Memory B cell (primary cell): Measurements from ENCODE around the gene NOTCH2.

ENCODE experiments used
- ATAC-seq: fragments of 150-1000 bp; cut with Tn5 transposase; 2 replicates; pipeline ENCODE4 v1.10.0; 2021; ENCODE audit warnings: low read depth, mild to moderate bottlenecking, moderate library complexity
- DNase-seq, 2 donors: peaks; one replicate each; pipeline ENCODE4 v3.0.0; 2022; ENCODE audit warnings: low spot score in 2 of 2
- H3K27ac Mint-ChIP-seq: one replicate; pipeline ENCODE4 v1.8.0; 2022; ENCODE audit warnings: mild to moderate bottlenecking, moderate library complexity, mixed read lengths
- H3K27me3 Mint-ChIP-seq: one replicate; pipeline ENCODE4 v1.8.0; 2022; ENCODE audit warnings: mixed read lengths
- H3K36me3 Mint-ChIP-seq: one replicate; pipeline ENCODE4 v1.8.0; 2022; ENCODE audit warnings: mild to moderate bottlenecking, mixed read lengths
- H3K4me1 Mint-ChIP-seq: one replicate; pipeline ENCODE4 v1.8.0; 2022; ENCODE audit warnings: mixed read lengths
- H3K4me3 Mint-ChIP-seq: one replicate; pipeline ENCODE4 v1.8.0; 2022; ENCODE audit warnings: mild to moderate bottlenecking, moderate library complexity, mixed read lengths
- H3K9me3 Mint-ChIP-seq: one replicate; pipeline ENCODE4 v1.8.0; 2022; ENCODE audit warnings: mixed read lengths

The NOTCH2 gene

DNA sequence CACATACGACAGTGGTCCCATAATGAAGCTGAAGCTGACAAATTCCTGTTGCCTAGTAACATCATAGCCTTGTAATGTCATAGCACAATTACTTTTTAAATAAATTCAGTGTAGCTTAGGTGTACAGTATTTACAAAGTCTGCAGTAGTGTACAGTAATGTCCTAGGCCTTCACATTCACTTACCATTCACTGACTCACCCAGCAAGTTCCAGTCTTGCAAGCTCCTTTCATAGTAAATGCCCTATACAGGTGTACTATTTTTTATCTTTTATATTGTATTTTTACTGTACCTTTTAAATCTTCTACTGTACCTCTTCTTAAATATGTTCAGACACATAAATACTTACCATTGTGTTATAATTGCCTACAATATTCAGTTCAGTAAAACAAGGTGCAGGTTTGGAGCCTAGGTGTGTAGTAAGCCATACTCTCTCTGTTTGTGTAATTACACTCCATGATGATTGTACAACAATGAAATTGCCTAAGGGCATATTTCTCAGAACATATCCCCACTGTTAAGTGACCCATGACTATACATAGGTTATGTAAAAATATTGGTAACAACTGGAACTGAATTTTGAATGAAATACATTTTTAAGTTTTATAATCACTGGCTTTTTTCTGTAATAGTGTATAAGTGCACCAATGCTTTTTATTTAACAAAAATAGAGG, 139.7 kb downstream of the NOTCH2 start:
- Mint-ChIP-seq H3K4me3 (no peak overlapping the region), H3K27ac (no peak overlapping the region), H3K27me3 (no peaks in the 10 kb centered on the region), H3K36me3 (peaks cover 43% of the 10 kb centered on the region), H3K4me1 (peaks cover 3% of the 10 kb centered on the region), H3K9me3 (peaks cover 10% of the 10 kb centered on the region)
- DNase-seq (no peak), ATAC-seq (no peak)

DNA sequence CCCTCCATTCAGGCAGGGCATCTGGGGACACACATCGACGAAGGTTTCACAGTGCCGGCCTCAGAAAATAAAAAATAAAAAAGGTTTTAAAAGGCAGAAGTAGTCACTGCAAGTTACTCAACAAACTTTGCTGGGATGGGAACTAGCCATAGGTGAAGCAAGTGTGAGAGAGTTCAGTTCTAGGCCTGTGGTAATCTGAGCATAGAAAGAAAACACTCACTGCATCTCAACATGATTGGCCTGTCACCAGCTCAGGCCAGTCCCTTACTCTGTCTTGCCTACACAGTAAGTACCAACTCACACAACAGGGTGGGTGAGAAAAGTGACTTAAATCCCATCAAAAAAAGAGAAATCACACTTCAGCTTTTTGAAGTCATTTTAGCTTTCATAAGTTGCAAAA, 142.9 kb downstream of the NOTCH2 start:
- H3K27me3 Mint-ChIP-seq = no peaks in the 10 kb centered on the region
- H3K36me3 Mint-ChIP-seq = peaks cover 44% of the 10 kb centered on the region
- H3K27ac Mint-ChIP-seq = no peak overlapping the region

GRCh38 chr1:119924948-119925898, 144.2 kb downstream of the NOTCH2 start:
- no peaks in the 10 kb centered on the region for H3K9me3 Mint-ChIP-seq
- peak overlapping the region; percentile 21 for H3K27ac Mint-ChIP-seq
- H3K27me3 Mint-ChIP-seq = no peaks in the 10 kb centered on the region
- no peak for ATAC-seq
- H3K4me1 Mint-ChIP-seq = no peaks in the 10 kb centered on the region
- no peak for DNase-seq
- H3K36me3 Mint-ChIP-seq = peaks cover 55% of the 10 kb centered on the region
- H3K4me3 Mint-ChIP-seq = no peak overlapping the region

More for the DNA sequence above, 142.9 kb downstream of the NOTCH2 start:
- no peak for ATAC-seq
- no peaks in the 10 kb centered on the region for H3K4me1 Mint-ChIP-seq
- H3K9me3 Mint-ChIP-seq = no peaks in the 10 kb centered on the region
- no peak for DNase-seq
- H3K4me3 Mint-ChIP-seq = no peak overlapping the region

- H3K27me3 Mint-ChIP-seq = no peaks in the 10 kb centered on the region
- no peak overlapping the region for H3K4me3 Mint-ChIP-seq
- ATAC-seq (no peak), DNase-seq (no peak)
- H3K36me3 Mint-ChIP-seq = peaks cover 74% of the 10 kb centered on the region
- no peaks in the 10 kb centered on the region for H3K4me1 Mint-ChIP-seq
- no peaks in the 10 kb centered on the region for H3K9me3 Mint-ChIP-seq
- peak overlapping the region; percentile 5 for H3K27ac Mint-ChIP-seq
Observed at GRCh38 chr1:119920104-119920968, 149.1 kb downstream of the NOTCH2 start.

GRCh38 chr1:119919241-119919640, 150.2 kb downstream of the NOTCH2 start:
- no peak for ATAC-seq

GRCh38 chr1:119918301-119918700, 151.2 kb downstream of the NOTCH2 start:
- Mint-ChIP-seq H3K4me1 (no peaks in the 10 kb centered on the region), H3K36me3 (peaks cover 74% of the 10 kb centered on the region), H3K27ac (no peak overlapping the region), H3K4me3 (no peak overlapping the region), H3K9me3 (no peaks in the 10 kb centered on the region), H3K27me3 (no peaks in the 10 kb centered on the region)
- ATAC-seq = no peak
- no peak for DNase-seq

More at GRCh38 chr1:119919241-119919640, 150.2 kb downstream of the NOTCH2 start:
- H3K27me3 Mint-ChIP-seq = no peaks in the 10 kb centered on the region
- no peaks in the 10 kb centered on the region for H3K9me3 Mint-ChIP-seq
- no peak for DNase-seq
- H3K4me1 Mint-ChIP-seq = no peaks in the 10 kb centered on the region
- peaks cover 72% of the 10 kb centered on the region for H3K36me3 Mint-ChIP-seq
- H3K27ac Mint-ChIP-seq = no peak overlapping the region
- no peak overlapping the region for H3K4me3 Mint-ChIP-seq

GRCh38 chr1:119917304-119918055, 152.0 kb downstream of the NOTCH2 start:
- DNase-seq (no peak), ATAC-seq (no peak)
- H3K36me3 Mint-ChIP-seq = peaks cover 76% of the 10 kb centered on the region
- H3K4me3 Mint-ChIP-seq = no peak overlapping the region
- H3K4me1 Mint-ChIP-seq = peaks cover 2% of the 10 kb centered on the region
- H3K27me3 Mint-ChIP-seq = no peaks in the 10 kb centered on the region
- H3K9me3 Mint-ChIP-seq = no peaks in the 10 kb centered on the region
- H3K27ac Mint-ChIP-seq = peak overlapping the region; percentile 1

- Mint-ChIP-seq H3K4me3 (no peak overlapping the region), H3K27me3 (no peaks in the 10 kb centered on the region), H3K27ac (no peak overlapping the region), H3K4me1 (peaks cover 2% of the 10 kb centered on the region), H3K36me3 (peaks cover 60% of the 10 kb centered on the region), H3K9me3 (no peaks in the 10 kb centered on the region)
- ATAC-seq (no peak), DNase-seq (no peak)
Observed at GRCh38 chr1:119915517-119915916, 153.9 kb downstream of the NOTCH2 start.

DNA sequence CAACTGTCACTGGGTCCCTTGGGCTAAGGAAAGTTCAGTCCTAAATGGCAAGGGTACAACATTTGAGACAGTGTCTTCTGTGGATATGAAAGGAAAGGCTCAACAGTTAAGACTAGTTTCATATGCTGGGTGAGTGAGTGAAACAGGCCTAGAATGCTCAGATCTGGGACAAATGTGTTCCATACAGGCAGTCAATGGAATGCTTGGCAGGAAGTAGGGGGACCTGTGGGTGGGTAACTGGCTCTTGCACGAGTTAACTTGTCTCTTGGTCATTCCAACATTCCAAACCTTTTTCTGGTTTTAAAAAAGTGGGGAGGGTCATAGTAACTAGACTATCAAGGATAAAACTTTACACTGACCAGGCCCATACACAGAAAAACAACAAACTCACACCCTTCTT, 155.4 kb downstream of the NOTCH2 start:
- Mint-ChIP-seq H3K9me3 (no peaks in the 10 kb centered on the region), H3K4me1 (peaks cover 2% of the 10 kb centered on the region), H3K4me3 (no peak overlapping the region), H3K27me3 (no peaks in the 10 kb centered on the region), H3K27ac (no peak overlapping the region), H3K36me3 (peaks cover 55% of the 10 kb centered on the region)
- DNase-seq (no peak), ATAC-seq (no peak)

DNA sequence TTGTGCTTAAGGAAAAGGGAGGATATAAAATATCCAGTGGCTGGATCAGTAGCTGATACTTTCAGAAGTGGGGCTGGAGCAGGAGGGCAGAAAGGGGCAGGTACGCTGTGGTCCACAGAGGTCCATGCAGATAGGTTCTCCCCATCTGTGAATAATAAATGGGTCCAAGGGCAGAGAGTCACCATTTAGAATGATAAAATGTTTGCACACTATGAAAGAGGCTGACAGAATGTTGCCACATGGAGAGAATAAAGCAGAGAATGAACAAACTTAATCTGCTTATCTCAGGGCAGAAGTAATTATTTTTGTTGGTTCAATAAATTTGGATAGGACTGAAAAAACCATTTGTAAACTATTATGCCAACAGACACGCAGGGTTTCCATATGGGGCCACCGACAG, 156.5 kb downstream of the NOTCH2 start:
- Mint-ChIP-seq H3K27ac (peak overlapping the region; percentile 7), H3K27me3 (no peaks in the 10 kb centered on the region)

GRCh38 chr1:119911775-119912174, 157.7 kb downstream of the NOTCH2 start:
- H3K27ac Mint-ChIP-seq = no peak overlapping the region
- peaks cover 39% of the 10 kb centered on the region for H3K36me3 Mint-ChIP-seq
- H3K27me3 Mint-ChIP-seq = no peaks in the 10 kb centered on the region
- peaks cover 4% of the 10 kb centered on the region for H3K4me1 Mint-ChIP-seq
- ATAC-seq (no peak), DNase-seq (no peak)
- H3K4me3 Mint-ChIP-seq = no peak overlapping the region
- H3K9me3 Mint-ChIP-seq = no peaks in the 10 kb centered on the region

More for the DNA sequence above, 156.5 kb downstream of the NOTCH2 start:
- Mint-ChIP-seq H3K36me3 (peaks cover 45% of the 10 kb centered on the region), H3K4me1 (peaks cover 2% of the 10 kb centered on the region), H3K9me3 (no peaks in the 10 kb centered on the region), H3K4me3 (no peak overlapping the region)
- no peak for DNase-seq
- ATAC-seq = no peak

- DNase-seq (no peak), ATAC-seq (no peak)
- H3K27me3 Mint-ChIP-seq = no peaks in the 10 kb centered on the region
- H3K4me3 Mint-ChIP-seq = no peak overlapping the region
- H3K4me1 Mint-ChIP-seq = peaks cover 6% of the 10 kb centered on the region
- no peak overlapping the region for H3K27ac Mint-ChIP-seq
- H3K9me3 Mint-ChIP-seq = peaks cover 4% of the 10 kb centered on the region
- H3K36me3 Mint-ChIP-seq = peaks cover 27% of the 10 kb centered on the region
Observed at GRCh38 chr1:119910618-119911017, 158.8 kb downstream of the NOTCH2 start.

- Mint-ChIP-seq H3K27me3 (no peaks in the 10 kb centered on the region), H3K36me3 (peaks cover 21% of the 10 kb centered on the region), H3K27ac (no peak overlapping the region), H3K9me3 (peaks cover 8% of the 10 kb centered on the region), H3K4me1 (peaks cover 6% of the 10 kb centered on the region), H3K4me3 (no peak overlapping the region)
- DNase-seq (no peak), ATAC-seq (no peak)
Observed at GRCh38 chr1:119909890-119910596, 159.4 kb downstream of the NOTCH2 start.
